ENCODE measurements around the gene THEM4.
"Not testable (repeated sequence)": the region's sequence is repeated elsewhere in the genome, so short reads cannot be mapped to it uniquely, and the experiment has no call there.

The THEM4 gene

DNA sequence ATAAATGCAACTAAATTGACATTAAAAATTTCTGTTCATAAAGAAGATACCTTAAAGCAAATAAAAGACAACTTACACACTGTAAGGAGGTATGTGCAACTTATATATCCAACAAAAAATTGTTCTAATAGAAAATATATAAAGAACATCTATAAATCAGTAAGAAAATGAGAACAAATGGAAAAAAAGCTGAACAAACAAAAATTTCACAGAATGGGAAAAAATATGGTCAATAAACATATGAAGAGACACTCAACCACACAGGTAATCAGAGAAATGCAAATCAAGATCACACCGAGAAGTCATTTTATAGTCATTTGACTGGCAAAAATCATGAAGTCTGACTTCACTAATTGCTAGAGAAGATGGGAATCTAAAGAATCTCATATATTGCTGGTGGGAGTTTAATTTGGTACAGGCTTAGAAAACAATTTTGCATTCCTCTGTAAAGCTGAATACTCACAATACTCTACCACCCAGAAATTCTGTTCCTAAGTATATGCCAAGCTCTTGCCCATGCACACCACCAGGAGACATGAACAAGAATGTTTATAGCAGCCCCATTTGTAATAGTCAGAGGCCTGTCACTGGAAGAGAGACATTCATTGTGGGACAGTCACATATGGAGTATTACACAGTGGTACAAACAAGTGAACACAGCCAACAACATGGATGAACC lies 33.8 kb downstream of the THEM4 start:
- DNase-seq, result no peak
- in situ Hi-C loops (cut with HindIII; ENCODE audit: low pct_ligation_motif_present, low pct_unique_long_range_greater_than_20kb, low sequenced_read_pairs), result no loop called here

DNA sequence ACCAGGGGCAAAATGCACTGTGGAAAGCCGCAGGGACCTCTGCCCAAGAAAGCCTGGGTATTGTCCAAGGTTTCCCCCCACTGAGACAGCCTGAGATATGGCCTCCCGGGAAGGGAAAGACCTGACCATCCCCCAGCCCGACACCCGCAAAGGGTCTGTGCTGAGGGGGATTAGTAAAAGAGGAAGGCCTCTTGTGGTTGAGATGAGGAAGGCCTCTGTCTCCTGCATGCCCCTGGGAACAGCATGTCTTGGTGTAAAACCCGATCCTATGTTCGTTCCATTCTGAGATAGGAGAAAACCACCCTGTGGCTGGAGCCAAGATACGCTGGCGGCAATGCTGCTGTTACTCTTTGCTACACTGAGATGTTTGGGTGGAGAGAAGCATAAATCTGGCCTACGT lies 36.5 kb downstream of the THEM4 start:
- DNase-seq; in situ Hi-C loops (cut with HindIII; ENCODE audit: low pct_ligation_motif_present, low pct_unique_long_range_greater_than_20kb, low sequenced_read_pairs): not testable (repeated sequence)

DNA sequence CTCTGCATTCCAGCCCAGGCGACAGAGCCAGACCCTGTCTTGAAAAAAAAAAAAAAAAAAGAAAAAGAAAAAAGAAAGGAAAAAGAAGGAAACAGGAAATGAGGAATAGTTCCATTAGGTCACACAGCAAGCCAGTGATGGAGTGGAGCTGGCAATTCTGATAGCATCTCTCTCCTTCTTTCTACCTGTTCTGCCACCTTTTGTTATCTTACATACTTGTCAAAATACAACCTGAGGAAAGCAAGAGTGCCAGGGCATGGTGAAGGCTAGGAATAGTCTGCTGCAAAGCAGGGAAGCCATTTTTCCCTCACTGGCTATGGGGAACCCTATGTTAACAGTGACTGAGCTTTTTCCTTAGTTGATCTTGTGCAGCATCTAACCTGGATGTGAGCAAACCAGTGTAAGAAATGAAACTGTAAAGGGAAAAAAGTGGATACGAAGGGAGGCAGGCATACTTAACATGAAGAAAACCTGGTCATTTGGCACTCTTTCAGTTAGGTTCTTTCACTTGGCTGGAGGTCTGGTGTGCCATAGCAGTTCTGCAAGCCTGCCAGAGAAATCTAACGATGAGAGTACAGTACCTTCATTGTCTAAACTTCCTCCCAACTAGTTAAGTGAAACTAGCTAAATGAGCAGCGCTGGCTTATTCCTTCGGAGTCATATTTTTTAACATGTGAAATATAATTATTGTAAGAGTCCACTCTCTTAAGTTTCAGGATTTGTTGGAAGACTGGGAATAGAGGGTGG lies 37.9 kb downstream of the THEM4 start:
- DNase-seq, result no peak
- in situ Hi-C loops (cut with HindIII; ENCODE audit: low pct_ligation_motif_present, low pct_unique_long_range_greater_than_20kb, low sequenced_read_pairs), result no loop called here

DNA sequence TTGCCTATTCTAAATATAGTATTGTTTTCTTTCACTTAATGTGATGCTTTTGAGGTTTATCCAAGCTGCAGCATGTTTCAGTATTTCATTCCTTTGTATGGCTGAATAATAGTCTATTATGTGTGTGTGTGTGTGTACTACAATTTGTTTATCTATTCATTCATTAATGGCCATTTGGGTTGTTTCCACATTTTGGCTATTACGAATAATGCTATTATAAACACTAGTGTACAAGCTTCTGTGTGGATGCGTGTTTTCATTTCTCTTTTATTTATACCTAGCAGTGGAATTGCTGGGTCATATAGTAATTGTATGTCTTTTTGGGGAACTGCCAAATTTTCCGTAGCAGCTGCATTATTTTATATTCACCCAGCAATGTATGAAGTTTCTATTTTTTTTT lies 40.8 kb downstream of the THEM4 start:
- no peak for DNase-seq
- in situ Hi-C loops (cut with HindIII; ENCODE audit: low pct_ligation_motif_present, low pct_unique_long_range_greater_than_20kb, low sequenced_read_pairs), result no loop called here

DNA sequence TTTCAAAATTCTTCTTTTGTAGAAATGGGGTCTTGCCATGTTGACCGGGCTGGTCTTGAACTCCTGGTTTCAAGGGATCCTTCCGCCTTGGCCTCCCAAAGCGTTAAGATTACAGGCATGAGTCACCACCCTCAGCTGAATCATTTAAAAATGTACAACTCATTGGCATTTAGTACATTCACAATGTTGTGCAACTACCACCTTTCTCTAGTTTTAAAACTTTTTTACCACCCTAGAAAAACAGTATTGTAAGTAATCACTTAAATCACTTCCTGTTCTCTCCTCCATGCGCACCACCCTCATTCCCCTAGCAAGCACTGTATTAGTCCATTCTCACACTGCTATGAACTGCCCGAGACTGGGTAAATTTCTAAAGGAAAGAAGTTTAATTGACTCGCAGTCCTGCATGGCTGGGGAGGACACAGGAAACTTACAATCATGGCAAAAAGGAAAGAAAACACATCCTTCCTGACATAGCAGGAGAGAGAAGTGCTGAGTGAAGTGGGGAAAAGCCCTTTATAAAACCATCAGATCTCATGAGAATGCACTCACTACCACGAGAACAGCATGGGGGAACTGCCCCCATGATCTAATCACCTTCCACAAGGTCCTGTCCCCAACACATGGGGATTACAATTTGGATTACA lies 41.4 kb downstream of the THEM4 start:
- in situ Hi-C loops (cut with HindIII; ENCODE audit: low pct_ligation_motif_present, low pct_unique_long_range_greater_than_20kb, low sequenced_read_pairs), result no loop called here
- no peak for DNase-seq

DNA sequence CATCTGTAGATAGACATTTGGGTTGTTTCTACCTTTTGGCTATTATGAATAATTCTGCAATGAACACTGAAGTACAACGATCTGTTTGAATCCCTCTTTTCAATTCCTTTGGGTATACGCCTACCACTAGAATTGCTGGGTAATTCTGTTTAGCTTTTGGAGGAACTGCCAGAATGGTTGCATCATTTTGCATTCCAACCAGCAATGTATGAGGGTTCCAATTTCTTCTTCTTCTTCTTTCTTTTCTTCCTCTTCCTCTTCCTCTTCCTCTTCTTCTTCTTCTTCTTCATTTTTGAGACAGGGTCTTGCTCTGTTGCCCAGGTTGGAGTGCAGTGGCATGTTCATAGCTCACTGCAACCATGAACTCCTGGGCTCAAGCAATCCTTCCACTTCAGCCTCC lies 42.0 kb downstream of the THEM4 start:
- in situ Hi-C loops (cut with HindIII; ENCODE audit: low pct_ligation_motif_present, low pct_unique_long_range_greater_than_20kb, low sequenced_read_pairs), result no loop called here
- DNase-seq, result no peak

DNA sequence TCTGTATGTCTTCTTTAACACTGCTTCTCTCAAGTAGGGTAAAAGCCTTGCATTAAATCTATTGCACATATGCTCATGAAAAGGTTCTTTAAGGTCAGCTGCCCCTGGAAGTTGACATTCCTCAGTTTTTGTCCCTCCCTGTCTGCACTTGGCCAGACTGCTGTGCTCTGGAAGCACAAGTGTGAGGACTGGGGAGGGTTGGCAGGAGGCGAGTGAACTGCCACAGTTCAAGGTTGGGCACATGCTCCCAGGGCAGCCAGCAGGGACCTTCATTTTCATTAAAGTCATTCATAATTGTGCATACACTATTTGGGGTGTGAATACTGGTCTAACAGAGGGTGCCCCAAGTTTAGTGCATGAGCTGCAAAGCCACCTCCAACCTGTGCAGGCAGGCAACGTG lies 44.9 kb downstream of the THEM4 start:
- in situ Hi-C loops (cut with HindIII; ENCODE audit: low pct_ligation_motif_present, low pct_unique_long_range_greater_than_20kb, low sequenced_read_pairs), result no loop called here
- no peak for DNase-seq

DNA sequence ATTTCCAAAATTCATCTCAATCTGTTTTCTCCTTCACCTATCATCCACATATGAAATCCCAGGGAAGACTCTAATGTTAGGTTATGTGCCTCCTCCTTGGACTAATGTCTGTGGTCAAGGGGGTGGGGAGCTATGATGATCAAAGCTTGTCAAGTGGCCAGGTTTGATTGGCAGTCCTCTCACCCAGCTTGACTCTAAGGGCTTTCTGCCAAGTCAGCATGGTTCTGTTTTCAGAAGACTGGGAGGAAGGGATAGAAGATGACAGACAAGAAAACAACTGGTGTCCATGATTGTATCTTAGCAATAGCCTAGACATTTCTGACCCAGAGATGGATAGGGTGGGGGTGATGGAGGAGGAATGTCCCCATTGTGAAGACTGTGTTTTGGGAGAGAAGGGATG lies 46.7 kb downstream of the THEM4 start:
- DNase-seq, result no peak
- in situ Hi-C loops (cut with HindIII; ENCODE audit: low pct_ligation_motif_present, low pct_unique_long_range_greater_than_20kb, low sequenced_read_pairs), result no loop called here

DNA sequence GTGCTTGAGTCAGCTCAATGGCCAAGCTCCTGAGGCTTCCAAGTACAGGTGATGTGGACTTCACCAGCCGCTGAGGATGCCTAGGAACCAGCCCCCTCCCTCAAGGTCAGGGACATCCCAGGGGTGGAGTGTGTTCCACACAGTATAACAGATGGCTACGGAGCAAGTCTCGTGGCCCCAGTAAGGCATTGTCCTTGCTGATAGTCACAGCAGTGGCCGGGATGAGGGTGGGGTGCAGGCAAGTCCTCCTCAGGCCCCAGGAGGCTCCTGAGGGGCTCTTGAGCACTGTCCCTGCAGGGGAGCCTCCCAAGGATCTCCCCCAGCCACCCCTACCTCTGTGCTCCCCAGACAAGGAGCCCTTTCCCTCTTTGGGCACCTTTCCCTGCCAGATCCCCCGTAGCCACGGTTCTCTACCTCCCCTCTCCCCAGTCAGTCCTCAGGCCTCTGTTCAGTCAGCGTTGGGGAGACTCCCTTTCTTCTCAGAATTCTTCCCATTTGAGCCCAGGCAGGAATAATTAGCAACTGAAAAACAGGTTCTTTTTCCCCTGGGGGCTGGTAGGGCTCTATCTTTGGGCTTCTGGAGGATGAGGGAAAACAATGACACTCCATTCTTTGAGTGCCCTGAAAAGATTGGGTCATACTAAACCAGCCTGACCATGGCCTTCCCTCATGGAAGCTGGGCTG lies 48.7 kb downstream of the THEM4 start:
- in situ Hi-C loops (cut with HindIII; ENCODE audit: low pct_ligation_motif_present, low pct_unique_long_range_greater_than_20kb, low sequenced_read_pairs), result no loop called here
- no peak for DNase-seq

DNA sequence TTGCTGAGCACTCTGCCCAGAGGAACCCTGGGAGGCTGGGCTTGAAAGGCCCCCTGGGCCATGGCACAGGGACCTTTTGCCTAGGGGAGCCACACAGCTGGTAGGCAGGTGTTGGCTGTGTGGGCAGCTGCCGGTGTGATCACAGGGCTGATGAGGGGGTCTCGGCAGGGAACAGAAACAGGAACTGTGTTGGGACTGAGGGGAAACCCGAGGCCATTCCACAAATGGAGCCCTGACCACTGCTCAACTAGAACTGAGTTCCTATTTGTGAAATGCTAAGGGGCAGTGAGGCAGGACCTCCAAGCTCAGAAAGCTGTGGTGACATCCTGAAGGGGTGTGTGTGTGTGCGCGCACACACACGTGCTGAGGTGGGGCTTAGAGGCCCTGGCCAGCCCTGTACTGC lies 49.4 kb downstream of the THEM4 start:
- in situ Hi-C loops (cut with HindIII; ENCODE audit: low pct_ligation_motif_present, low pct_unique_long_range_greater_than_20kb, low sequenced_read_pairs), result no loop called here
- DNase-seq, result no peak

DNA sequence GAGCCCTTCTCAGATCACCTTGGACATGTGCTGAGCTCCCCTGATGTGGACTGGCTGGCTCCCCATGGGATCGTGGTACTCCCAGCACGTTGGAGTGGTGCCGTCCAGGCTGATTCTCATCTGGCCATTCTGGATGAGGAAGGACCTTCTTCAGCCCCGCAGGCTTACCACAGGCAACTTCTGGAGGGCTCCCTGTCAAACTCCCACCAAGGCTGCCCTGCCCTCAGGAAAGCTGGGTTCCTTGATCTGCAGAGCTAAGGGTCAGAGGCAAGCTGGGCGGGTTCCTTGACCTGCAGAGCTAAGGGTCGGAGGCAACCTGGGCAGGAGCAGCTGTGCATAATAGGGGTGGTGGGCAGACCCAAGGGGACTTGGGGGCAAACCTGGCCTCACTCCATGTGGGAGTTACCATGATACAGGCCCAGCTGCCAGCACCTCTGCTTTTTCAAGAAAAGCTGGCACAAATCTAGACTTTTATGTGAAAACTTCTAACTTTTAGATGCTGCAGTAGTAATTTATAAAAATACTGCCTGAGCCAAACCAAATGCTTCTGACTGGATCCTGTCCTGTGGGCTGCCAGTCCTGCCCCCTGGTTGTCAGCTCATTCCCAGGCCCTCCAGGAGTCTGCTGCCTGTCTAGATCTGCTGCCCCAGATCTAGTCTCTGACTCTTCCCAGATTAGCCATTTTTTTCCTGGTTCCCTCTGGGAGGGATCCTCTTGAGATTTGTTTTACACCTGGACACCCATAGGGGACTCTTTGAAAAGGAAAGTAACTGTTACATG lies 50.2 kb downstream of the THEM4 start:
- in situ Hi-C loops (cut with HindIII; ENCODE audit: low pct_ligation_motif_present, low pct_unique_long_range_greater_than_20kb, low sequenced_read_pairs), result no loop called here
- no peak for DNase-seq

DNA sequence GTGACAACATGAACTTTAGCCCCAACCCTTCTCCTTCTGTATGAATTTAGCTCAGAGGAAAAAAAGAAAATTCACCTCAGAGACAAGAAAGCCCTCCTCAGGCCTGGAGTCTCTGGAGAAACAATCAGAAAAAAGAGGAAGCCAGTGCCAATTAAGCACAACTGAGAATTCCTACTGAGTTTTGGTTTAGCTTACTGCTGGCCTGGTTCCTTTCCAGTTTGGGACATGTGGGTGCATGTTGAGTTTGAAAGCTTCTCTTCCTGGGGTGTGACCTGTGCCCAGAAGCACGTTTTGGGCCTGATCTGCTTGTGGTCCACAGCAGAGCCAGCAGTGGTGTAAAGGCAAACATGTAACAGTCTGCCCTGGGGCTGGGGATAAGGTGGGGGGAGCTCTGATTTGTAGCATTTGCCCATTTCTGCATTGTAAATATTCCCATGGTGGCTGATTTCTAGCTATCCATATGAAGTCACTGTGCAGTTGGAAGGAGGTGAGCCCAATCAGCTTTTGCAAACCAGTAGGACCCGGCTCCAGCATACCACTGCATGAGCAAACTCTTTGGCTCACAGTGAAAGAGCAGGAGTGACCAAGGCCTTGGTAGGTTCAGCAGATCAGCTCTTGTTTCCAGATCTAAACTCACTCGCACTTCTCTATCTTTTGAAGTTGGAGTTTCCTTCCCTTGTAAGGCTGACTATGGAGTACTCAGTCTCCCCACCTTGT lies 51.1 kb downstream of the THEM4 start:
- in situ Hi-C loops (cut with HindIII; ENCODE audit: low pct_ligation_motif_present, low pct_unique_long_range_greater_than_20kb, low sequenced_read_pairs), result no loop called here
- DNase-seq, result no peak

DNA sequence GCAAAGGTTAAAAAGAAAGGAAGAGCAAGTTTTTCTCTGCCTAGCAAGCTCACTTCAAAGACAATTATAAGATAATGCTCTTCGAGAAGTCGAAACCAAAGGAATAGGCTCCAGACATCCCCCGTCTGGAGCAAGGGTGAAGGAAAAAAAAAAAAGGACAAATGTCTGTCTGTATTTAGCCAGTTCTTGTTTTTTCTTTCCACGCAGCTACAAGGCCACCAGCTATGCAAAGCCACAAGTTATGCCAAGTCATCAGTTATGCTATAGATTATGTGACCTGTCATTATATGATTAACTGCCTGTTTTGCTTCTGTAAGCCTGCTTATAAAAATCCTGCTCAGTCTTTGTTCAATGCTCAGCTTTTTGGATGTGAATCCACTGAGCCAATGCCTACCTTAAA lies 53.4 kb downstream of the THEM4 start:
- DNase-seq, result no peak
- in situ Hi-C loops (cut with HindIII; ENCODE audit: low pct_ligation_motif_present, low pct_unique_long_range_greater_than_20kb, low sequenced_read_pairs), result no loop called here

DNA sequence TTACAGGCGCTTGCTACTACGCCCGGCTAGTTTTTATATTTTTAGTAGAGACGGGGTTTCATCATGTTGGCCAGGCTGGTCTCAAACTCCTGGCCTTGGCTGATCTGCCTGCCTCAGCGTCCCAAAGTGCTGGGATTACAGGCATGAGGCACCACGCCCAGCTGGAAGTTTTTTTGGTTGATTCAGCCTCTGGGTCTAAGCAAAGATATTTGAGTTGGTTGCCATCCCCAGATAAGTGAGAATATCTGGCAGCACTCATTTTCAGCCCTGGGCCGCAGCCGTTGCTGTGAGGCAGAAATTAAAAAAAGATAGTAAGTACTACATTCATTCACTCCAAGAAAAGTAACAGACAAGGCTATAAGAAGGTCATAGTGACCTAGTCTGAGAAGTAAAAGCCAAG lies 53.8 kb downstream of the THEM4 start:
- in situ Hi-C loops (cut with HindIII; ENCODE audit: low pct_ligation_motif_present, low pct_unique_long_range_greater_than_20kb, low sequenced_read_pairs); DNase-seq: not testable (repeated sequence)

DNA sequence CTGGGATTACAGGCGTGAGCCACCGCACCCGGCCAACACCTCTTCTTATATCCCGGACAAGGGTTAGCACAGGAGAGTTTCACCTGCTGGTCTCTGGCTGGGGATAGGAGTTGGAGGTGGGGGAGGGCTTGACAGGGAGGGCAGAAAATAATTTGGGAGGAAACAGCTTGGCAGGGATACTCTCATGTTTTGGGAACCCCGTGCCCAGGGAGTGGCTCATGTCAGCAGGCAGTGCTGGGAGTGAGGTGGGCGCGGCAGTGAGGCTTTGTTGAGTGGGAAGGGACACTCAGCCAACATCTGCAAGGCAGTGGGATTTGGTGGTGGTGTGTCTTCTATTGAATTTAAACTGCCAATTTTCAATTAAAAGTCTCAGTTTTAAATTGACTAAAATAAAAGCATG lies 54.7 kb downstream of the THEM4 start:
- no peak for DNase-seq
- in situ Hi-C loops (cut with HindIII; ENCODE audit: low pct_ligation_motif_present, low pct_unique_long_range_greater_than_20kb, low sequenced_read_pairs), result no loop called here

DNA sequence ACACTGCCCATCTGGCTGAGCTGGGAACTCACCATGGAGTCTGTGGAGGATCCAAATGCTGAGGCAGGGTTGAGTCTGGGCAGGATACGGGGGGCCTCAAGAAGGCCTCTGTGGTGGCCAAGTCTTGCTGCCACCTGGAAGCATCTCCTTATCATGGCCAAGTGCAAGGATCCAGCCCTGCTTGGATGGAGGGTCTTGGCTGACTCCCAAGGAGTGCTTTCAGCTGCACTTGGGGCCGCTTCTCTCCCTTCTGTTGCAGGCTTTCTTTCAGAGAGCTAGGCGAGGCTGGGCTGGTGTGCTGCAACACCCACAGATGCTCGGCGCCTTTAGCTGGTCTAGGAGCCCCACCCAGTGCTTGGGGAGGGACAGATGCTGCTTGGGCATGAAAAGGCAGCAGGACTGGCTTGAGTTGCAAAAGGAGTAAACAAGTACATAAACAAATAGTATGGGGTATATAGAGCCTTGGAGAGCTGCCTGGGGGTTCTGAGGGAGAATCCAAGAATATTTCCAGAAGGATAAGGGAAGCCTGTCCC lies 55.8 kb downstream of the THEM4 start, which contains the start of gene THEM5:
TSS of gene THEM5 (minus strand) at position 302 of the 533 bp plus-strand sequence. CDS start at position 155, 147 bp downstream.
- DNase-seq, result no peak
- in situ Hi-C loops (cut with HindIII; ENCODE audit: low pct_ligation_motif_present, low pct_unique_long_range_greater_than_20kb, low sequenced_read_pairs), result no loop called here

DNA sequence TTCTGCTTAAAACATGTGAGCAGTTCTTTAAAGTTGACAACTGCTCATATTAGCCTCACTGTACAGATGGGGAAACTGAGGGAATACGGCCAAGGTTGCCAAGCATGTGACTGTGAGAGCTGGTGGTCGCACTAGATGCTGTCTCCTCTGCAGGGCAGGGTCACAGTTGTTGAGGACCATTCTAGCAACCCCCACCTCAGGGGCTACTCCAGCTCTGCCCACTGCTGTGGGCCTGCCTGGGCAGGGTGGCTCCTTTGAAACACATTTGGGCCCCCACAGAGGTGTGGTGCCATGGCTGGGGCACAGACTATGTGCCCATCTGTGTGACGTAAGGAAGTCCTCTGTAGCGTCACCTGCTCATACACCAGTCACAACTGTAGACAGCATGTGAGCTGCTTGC lies 56.6 kb downstream of the THEM4 start:
- in situ Hi-C loops (cut with HindIII; ENCODE audit: low pct_ligation_motif_present, low pct_unique_long_range_greater_than_20kb, low sequenced_read_pairs), result no loop called here

DNA sequence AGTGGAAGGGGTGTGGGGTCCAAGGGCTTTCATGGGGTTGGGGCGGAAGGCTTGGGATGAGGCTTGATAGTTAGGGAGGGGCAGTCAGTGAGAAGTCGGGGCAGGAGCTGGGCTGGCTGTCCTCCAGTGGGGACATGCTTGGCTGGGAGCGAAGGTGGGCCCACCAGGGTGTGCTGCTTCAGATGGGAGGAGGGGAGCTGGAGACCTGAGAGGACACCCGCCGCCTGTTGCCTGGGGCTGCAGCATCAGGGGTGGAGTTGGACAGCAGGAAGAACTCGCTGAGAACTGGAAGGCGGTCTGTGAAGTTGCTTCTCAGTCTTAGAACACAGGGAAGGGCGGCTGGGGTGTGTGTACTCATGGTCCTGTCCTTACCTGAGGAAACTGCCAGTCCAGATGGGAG lies 57.4 kb downstream of the THEM4 start:
- DNase-seq, result no peak
- in situ Hi-C loops (cut with HindIII; ENCODE audit: low pct_ligation_motif_present, low pct_unique_long_range_greater_than_20kb, low sequenced_read_pairs), result no loop called here

More for the DNA sequence above, 56.6 kb downstream of the THEM4 start:
- DNase-seq, result no peak
